ENCODE data around the gene RAB32. TPM values are rescaled to one million over a fixed set of nuclear protein-coding genes. Genes with fewer than 3 reads are reported as not detected.

Gene RAB32
- total RNA-seq (2022; extraction: Qiagen RNA extraction) = 38.8 to 47.5 TPM (median 43.3 TPM) in 5 replicates

DNA sequence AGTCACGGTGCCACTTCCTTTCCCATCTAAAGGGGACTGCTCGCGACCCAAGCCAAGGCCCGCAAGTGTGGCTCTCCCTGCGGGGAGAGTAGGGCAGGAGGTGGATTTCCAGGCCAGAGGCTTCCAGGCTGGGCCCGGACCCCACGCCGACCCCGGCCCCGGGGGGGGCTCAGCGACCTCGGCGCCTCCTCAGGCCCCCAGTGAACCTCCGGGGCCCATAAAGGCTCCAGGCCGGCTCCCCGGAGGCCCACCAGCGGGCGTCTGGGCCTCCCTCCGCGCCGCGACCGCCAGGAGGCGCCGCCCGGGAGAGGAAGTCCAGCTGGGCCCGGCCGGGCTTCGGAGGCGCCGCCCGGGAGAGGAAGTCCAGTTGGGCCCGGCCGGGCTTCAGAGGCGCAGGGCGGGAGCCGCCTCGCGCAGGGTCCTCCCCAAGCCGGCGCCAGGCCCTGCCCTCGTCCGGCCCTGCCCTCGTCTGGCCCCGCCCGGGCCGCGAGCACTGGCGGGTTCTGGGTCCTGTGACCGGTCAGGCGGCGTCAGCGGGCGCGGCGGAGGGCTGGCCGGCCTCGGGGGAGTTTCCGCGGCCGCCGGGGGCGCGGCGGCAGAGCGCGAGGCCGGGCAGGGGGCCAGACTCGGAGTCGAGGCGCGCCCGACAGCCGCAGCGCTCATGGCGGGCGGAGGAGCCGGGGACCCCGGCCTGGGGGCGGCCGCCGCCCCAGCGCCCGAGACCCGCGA lies at the start of gene RAB32:
RAB32 (plus strand) TSS at position 623 of the 729 bp plus-strand sequence; CDS start at position 662, 39 bp downstream.

DNA sequence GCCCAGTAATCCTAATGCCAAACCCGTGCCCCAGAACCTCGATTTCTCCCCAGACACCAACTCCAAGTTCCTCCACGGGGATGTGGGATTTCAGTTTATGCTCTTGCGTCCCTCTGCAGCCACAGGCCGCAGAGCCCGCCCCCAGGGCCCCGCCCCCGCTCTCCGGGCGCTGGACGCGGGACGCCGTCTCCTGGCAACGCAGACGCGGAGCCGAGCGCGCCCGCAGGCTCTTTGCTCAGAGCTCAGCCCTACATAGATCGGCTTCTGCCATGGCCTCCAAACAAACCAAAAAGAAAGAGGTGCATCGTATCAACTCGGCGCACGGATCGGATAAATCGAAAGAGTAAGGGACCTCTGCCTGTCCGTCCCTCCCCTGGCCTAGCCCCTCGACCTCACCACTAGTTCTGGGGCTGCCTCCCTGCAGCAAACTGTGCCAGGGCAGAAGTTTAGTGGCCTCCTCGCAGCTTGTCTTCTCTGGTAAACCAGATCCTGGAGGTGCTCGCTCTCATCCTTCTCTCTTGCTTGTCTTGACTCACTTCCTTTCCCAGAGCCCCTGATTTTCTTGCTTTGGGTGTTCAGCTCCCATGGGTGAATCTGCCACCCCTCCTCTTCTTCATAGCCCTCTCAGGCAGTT lies 55.3 kb downstream of the RAB32 start, which contains the start of gene ADGB:
ADGB (plus strand) TSS at position 201 of the 634 bp plus-strand sequence; CDS start at position 270, 69 bp downstream.

Other genes starting within 250 kb of the RAB32 start
- gene ADGB, start 55.1 kb downstream of the RAB32 start, total RNA-seq (2022; extraction: Qiagen RNA extraction) = not detected in 5 replicates